ENCODE data around the gene HOXB7. TPM values are rescaled to one million over a fixed set of nuclear protein-coding genes. Genes with fewer than 3 reads are reported as not detected.
A peak's percentile ranks its signal among the peaks of the same experiment; 100 is the strongest.

HOXB7 gene
- total RNA-seq, 4 donors from 2014 or later, result 0.36 to 3.0 (median 0.65) TPM

- Histone ChIP-seq H3K27ac (peak overlapping the region in 2 of 4 donors; percentile 2 to 47), H3K4me1 (peaks cover 3 to 25% of the 10 kb centered on the region in 2 donors), H3K27me3 (peaks cover 67 to 89% (median 80%) of the 10 kb centered on the region in 3 donors), H3K4me3 (peak overlapping the region; percentile 44 to 50 (median 49)), H3K9me3 (no peaks in the 10 kb centered on the region), H3K36me3 (no peaks in the 10 kb centered on the region)
- in situ Hi-C loops (cut with MboI; ENCODE audit: low sequenced_read_pairs in 4 of 4), result loop anchor here in 3 of 4 donors (10.0 kb wide), 2 partner anchors 249 to 259 kb away; no protein-coding TSS in a partner anchor
- peak in 1 of 2 donors; percentile 53 for DNase-seq
- intact Hi-C loops (cut with DNase I; ENCODE audit: low total_unique reads), result loop anchor here (5.0 kb wide), 1 partner anchor 242 kb away; no protein-coding TSS in a partner anchor
- peak; percentile 32 to 65 for ATAC-seq
- TF ChIP-seq POLR2A (IDR thresholded peaks at IDR 0.05), result no peak
- TF ChIP-seq CTCF (IDR thresholded peaks at IDR 0.05 in 4 of 5, conservative IDR thresholded peaks at IDR 0.05 in 1 of 5), result peak; percentile 73 to 94 (median 82)
Measured at GRCh38 chr17:48593840-48594537, 16.8 kb downstream of the HOXB7 start.

- TF ChIP-seq POLR2A (IDR thresholded peaks at IDR 0.05) (no peak), CTCF (IDR thresholded peaks at IDR 0.05 in 4 of 5, conservative IDR thresholded peaks at IDR 0.05 in 1 of 5) (no peak)
- ATAC-seq, result no peak
- DNase-seq, result no peak
- intact Hi-C loops (cut with DNase I; ENCODE audit: low total_unique reads) (loop anchor here (5.0 kb wide), 1 partner anchor 241 kb away; no protein-coding TSS in a partner anchor), in situ Hi-C loops (cut with MboI; ENCODE audit: low sequenced_read_pairs in 4 of 4) (loop anchor here in 3 of 4 donors (10.0 kb wide), 2 partner anchors 248 to 258 kb away; no protein-coding TSS in a partner anchor)
- Histone ChIP-seq H3K36me3 (no peaks in the 10 kb centered on the region), H3K27me3 (peaks cover 60 to 87% (median 72%) of the 10 kb centered on the region in 3 donors), H3K9me3 (no peaks in the 10 kb centered on the region), H3K4me1 (peaks cover 3 to 25% of the 10 kb centered on the region in 2 donors), H3K4me3 (peak within 1 kb of the TSS; percentile 44 to 50 (median 49)), H3K27ac (peak within 1 kb of the TSS in 2 of 4 donors; percentile 2 to 47)
Measured at GRCh38 chr17:48593126-48593829, 17.5 kb downstream of the HOXB7 start, which contains the start of gene HOXB5. HOXB5 (minus strand) TSS chr17:48593779; CDS start chr17:48593682, 97 bp downstream.

- no peak for DNase-seq
- Histone ChIP-seq H3K27ac (no peak overlapping the region), H3K27me3 (peaks cover 53 to 87% (median 69%) of the 10 kb centered on the region in 3 donors), H3K4me3 (peak overlapping the region in 1 of 4 donors; percentile 48), H3K36me3 (no peaks in the 10 kb centered on the region), H3K4me1 (peaks cover 0 to 19% of the 10 kb centered on the region in 2 donors), H3K9me3 (no peaks in the 10 kb centered on the region)
- ATAC-seq, result no peak
- intact Hi-C loops (cut with DNase I; ENCODE audit: low total_unique reads), result loop anchor here (5.0 kb wide), 1 partner anchor 240 kb away; no protein-coding TSS in a partner anchor
- in situ Hi-C loops (cut with MboI; ENCODE audit: low sequenced_read_pairs in 4 of 4), result loop anchor here in 3 of 4 donors (10.0 kb wide), 2 partner anchors 248 to 258 kb away; no protein-coding TSS in a partner anchor
- TF ChIP-seq CTCF (IDR thresholded peaks at IDR 0.05 in 4 of 5, conservative IDR thresholded peaks at IDR 0.05 in 1 of 5) (no peak), POLR2A (IDR thresholded peaks at IDR 0.05) (no peak)
Measured at GRCh38 chr17:48592577-48592976, 18.2 kb downstream of the HOXB7 start.

GRCh38 chr17:48592057-48592514 lies 18.7 kb downstream of the HOXB7 start:
- ATAC-seq (no peak), DNase-seq (no peak)
- Histone ChIP-seq H3K9me3 (no peaks in the 10 kb centered on the region), H3K36me3 (no peaks in the 10 kb centered on the region), H3K27ac (no peak overlapping the region), H3K4me1 (peaks cover 3 to 14% of the 10 kb centered on the region in 2 donors), H3K27me3 (peaks cover 51 to 84% (median 69%) of the 10 kb centered on the region in 3 donors), H3K4me3 (no peak overlapping the region)
- in situ Hi-C loops (cut with MboI; ENCODE audit: low sequenced_read_pairs in 4 of 4) (loop anchor here in 3 of 4 donors (10.0 kb wide), 2 partner anchors 247 to 257 kb away; no protein-coding TSS in a partner anchor), intact Hi-C loops (cut with DNase I; ENCODE audit: low total_unique reads) (loop anchor here (5.0 kb wide), 1 partner anchor 240 kb away; no protein-coding TSS in a partner anchor)
- TF ChIP-seq CTCF (IDR thresholded peaks at IDR 0.05 in 4 of 5, conservative IDR thresholded peaks at IDR 0.05 in 1 of 5), result no peak
- no peak for TF ChIP-seq POLR2A (IDR thresholded peaks at IDR 0.05)

Data from gastrocnemius medialis (tissue), 4 donors.